ENCODE data around the gene NDUFV1. TPM values are rescaled to one million over a fixed set of nuclear protein-coding genes. Genes with fewer than 3 reads are reported as not detected.
A peak's percentile ranks its signal among the peaks of the same experiment; 100 is the strongest.
"Not testable (repeated sequence)": the region's sequence is repeated elsewhere in the genome, so short reads cannot be mapped to it uniquely, and the experiment has no call there.

The NDUFV1 gene
- total RNA-seq (ENCODE audit: unreplicated experiment) = 191 TPM
- long read RNA-seq, transcript NDUFV1-201 (10 exons, 1,596 nt) = major isoform, 182 of 216 reads
- long read RNA-seq, partial matches to known transcripts = 14 of 216 reads
- long read RNA-seq, other reads (novel, unspliced or antisense) = 18 of 216 reads

- Mint-ChIP-seq H3K36me3 (ENCODE audit: low read depth, unreplicated experiment) (peaks cover 18% of the 10 kb centered on the region), H3K27me3 (ENCODE audit: unreplicated experiment) (peaks cover 12% of the 10 kb centered on the region), H3K4me3 (ENCODE audit: unreplicated experiment) (peak within 1 kb of the TSS; percentile 97), H3K9me3 (ENCODE audit: unreplicated experiment) (no peaks in the 10 kb centered on the region), H3K27ac (ENCODE audit: unreplicated experiment) (peak within 1 kb of the TSS; percentile 80), H3K4me1 (ENCODE audit: unreplicated experiment) (peaks cover 21% of the 10 kb centered on the region)
- DNase-seq (ENCODE audit: low spot score) = peak; percentile 97
- TF ChIP-seq CTCF (IDR thresholded peaks at IDR 0.05; ENCODE audit: unreplicated experiment) = peak; percentile 70
These were observed at the start of gene NDUFV1 for GRCh38 chr11:67606492-67607295. Gene NDUFV1, plus strand, starts transcription at chr11:67606936. Its CDS starts 69 bp downstream, at chr11:67607005.

- TF ChIP-seq CTCF (IDR thresholded peaks at IDR 0.05; ENCODE audit: unreplicated experiment) = no peak
- no peaks in the 10 kb centered on the region for H3K9me3 Mint-ChIP-seq (ENCODE audit: unreplicated experiment)
- H3K36me3 Mint-ChIP-seq (ENCODE audit: low read depth, unreplicated experiment) = no peaks in the 10 kb centered on the region
- no peak overlapping the region for H3K27ac Mint-ChIP-seq (ENCODE audit: unreplicated experiment)
- no peak overlapping the region for H3K4me3 Mint-ChIP-seq (ENCODE audit: unreplicated experiment)
- no peak for DNase-seq (ENCODE audit: low spot score)
- no peaks in the 10 kb centered on the region for H3K27me3 Mint-ChIP-seq (ENCODE audit: unreplicated experiment)
- peaks cover 7% of the 10 kb centered on the region for H3K4me1 Mint-ChIP-seq (ENCODE audit: unreplicated experiment)
These were observed 48.5 kb upstream of the NDUFV1 start for GRCh38 chr11:67558084-67558772.

- TF ChIP-seq CTCF (IDR thresholded peaks at IDR 0.05; ENCODE audit: unreplicated experiment) = no peak
- Mint-ChIP-seq H3K27me3 (ENCODE audit: unreplicated experiment) (no peaks in the 10 kb centered on the region), H3K9me3 (ENCODE audit: unreplicated experiment) (no peaks in the 10 kb centered on the region), H3K4me1 (ENCODE audit: unreplicated experiment) (peaks cover 11% of the 10 kb centered on the region), H3K27ac (ENCODE audit: unreplicated experiment) (no peak overlapping the region), H3K36me3 (ENCODE audit: low read depth, unreplicated experiment) (no peaks in the 10 kb centered on the region), H3K4me3 (ENCODE audit: unreplicated experiment) (no peak overlapping the region)
- no peak for DNase-seq (ENCODE audit: low spot score)
These were observed 44.6 kb upstream of the NDUFV1 start for GRCh38 chr11:67561971-67562619.

GRCh38 chr11:67562963-67563704 is 43.6 kb upstream of the NDUFV1 start:
- no peaks in the 10 kb centered on the region for H3K9me3 Mint-ChIP-seq (ENCODE audit: unreplicated experiment)
- H3K4me1 Mint-ChIP-seq (ENCODE audit: unreplicated experiment) = peaks cover 11% of the 10 kb centered on the region
- TF ChIP-seq CTCF (IDR thresholded peaks at IDR 0.05; ENCODE audit: unreplicated experiment) = no peak
- no peaks in the 10 kb centered on the region for H3K27me3 Mint-ChIP-seq (ENCODE audit: unreplicated experiment)
- no peak overlapping the region for H3K27ac Mint-ChIP-seq (ENCODE audit: unreplicated experiment)
- no peak overlapping the region for H3K4me3 Mint-ChIP-seq (ENCODE audit: unreplicated experiment)
- DNase-seq (ENCODE audit: low spot score) = no peak
- H3K36me3 Mint-ChIP-seq (ENCODE audit: low read depth, unreplicated experiment) = no peaks in the 10 kb centered on the region

- not testable (repeated sequence) for H3K27ac Mint-ChIP-seq (ENCODE audit: unreplicated experiment); H3K9me3 Mint-ChIP-seq (ENCODE audit: unreplicated experiment); DNase-seq (ENCODE audit: low spot score); H3K36me3 Mint-ChIP-seq (ENCODE audit: low read depth, unreplicated experiment); H3K4me3 Mint-ChIP-seq (ENCODE audit: unreplicated experiment); H3K27me3 Mint-ChIP-seq (ENCODE audit: unreplicated experiment)
- peaks cover 11% of the 10 kb centered on the region for H3K4me1 Mint-ChIP-seq (ENCODE audit: unreplicated experiment)
These were observed 43.0 kb upstream of the NDUFV1 start for GRCh38 chr11:67563705-67564114.
